Activated naive CD4-positive, alpha-beta T cell treated with anti-CD3 and anti-CD28 coated beads for 36 hours (primary cell): ENCODE data around the gene HTR1D. TPM values are rescaled to one million over a fixed set of nuclear protein-coding genes. Genes with fewer than 3 reads are reported as not detected.

Experiments used
- CTCF ChIA-PET: fragments of 350-600 bp; sonication (Branson Sonifier 250); formaldehyde crosslinking; loops from one replicate; lab custom pipeline; 2021; ENCODE audit warnings: antibody characterized with exemption; lab: Charles Lee
- DNase-seq: peaks from one replicate; pipeline ENCODE4 v3.0.0-alpha.2; 2020
- H3K27ac Mint-ChIP-seq: one replicate; pipeline ENCODE4 v1.8.0; 2021; ENCODE audit warnings: mild to moderate bottlenecking, mixed read lengths
- H3K27me3 Mint-ChIP-seq: one replicate; pipeline ENCODE4 v1.8.0; 2021; ENCODE audit warnings: low read depth, mixed read lengths
- H3K36me3 Mint-ChIP-seq: one replicate; pipeline ENCODE4 v1.8.0; 2021; ENCODE audit warnings: low read depth, mixed read lengths
- H3K4me1 Mint-ChIP-seq: one replicate; pipeline ENCODE4 v1.8.0; 2021; ENCODE audit warnings: low read depth, mixed read lengths
- H3K4me3 Mint-ChIP-seq: one replicate; pipeline ENCODE4 v1.8.0; 2021; ENCODE audit warnings: mild to moderate bottlenecking, moderate library complexity, mixed read lengths
- H3K9me3 Mint-ChIP-seq: one replicate; pipeline ENCODE4 v1.8.0; 2021; ENCODE audit warnings: mixed read lengths
- intact Hi-C: fragments of 100-400 bp; cut with micrococcal nuclease; formaldehyde crosslinking; loops from one replicate; pipeline ENCODE4 v1.15.1; 2023
- total RNA-seq, 2 experiments: library from RNA; stranded (reverse); gene quantifications; one replicate each; pipeline ENCODE4 v1.2.3, GENCODE V29; 2021

Gene HTR1D
- total RNA-seq, 2 experiments from 2014 or later: not detected

GRCh38 chr1:23166854-23167253, 50.4 kb downstream of the HTR1D start:
- Mint-ChIP-seq H3K4me3 (peak overlapping the region; percentile 78), H3K36me3 (no peaks in the 10 kb centered on the region), H3K9me3 (no peaks in the 10 kb centered on the region), H3K4me1 (peaks cover 30% of the 10 kb centered on the region), H3K27me3 (no peaks in the 10 kb centered on the region), H3K27ac (no peak overlapping the region)
- no peak for DNase-seq
- intact Hi-C loops: loop anchor here (5.0 kb wide), 1 partner anchor 145 kb away; no protein-coding TSS in a partner anchor
- CTCF ChIA-PET: interaction anchor here (1.0 to 2.2 kb wide), 5 partner anchors 10 to 68 kb away, joined by 3 to 12 read pairs (median 6); no protein-coding TSS in a partner anchor

DNA sequence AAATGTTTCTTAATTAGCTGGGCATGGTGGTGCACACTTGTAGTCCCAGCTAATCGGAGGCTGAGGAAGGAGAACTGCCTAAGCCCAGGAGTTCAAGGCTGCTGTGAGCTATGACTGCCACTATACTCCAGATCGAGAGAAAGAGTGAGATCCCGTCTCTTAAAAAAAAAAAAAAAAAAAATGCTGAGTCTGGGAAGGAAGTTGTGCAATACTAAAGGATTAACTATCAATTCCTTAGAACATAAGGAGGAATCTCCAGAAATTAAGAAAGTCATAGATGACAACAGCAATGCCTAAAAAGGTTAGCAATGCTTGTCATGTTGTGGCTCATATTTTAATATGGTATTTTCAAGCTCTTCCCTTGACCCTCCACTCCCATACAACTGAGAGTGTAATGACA, 53.9 kb downstream of the HTR1D start:
- no peak overlapping the region for H3K27ac Mint-ChIP-seq
- H3K36me3 Mint-ChIP-seq: no peaks in the 10 kb centered on the region
- H3K4me1 Mint-ChIP-seq: peaks cover 22% of the 10 kb centered on the region
- CTCF ChIA-PET: interaction anchor here (0.7 to 1.8 kb wide), 3 partner anchors 21 to 65 kb away, joined by 5 to 10 read pairs (median 6); no protein-coding TSS in a partner anchor
- no peak overlapping the region for H3K4me3 Mint-ChIP-seq
- DNase-seq: no peak
- no peaks in the 10 kb centered on the region for H3K27me3 Mint-ChIP-seq
- intact Hi-C loops: no loop called here
- H3K9me3 Mint-ChIP-seq: no peaks in the 10 kb centered on the region

- H3K36me3 Mint-ChIP-seq: no peaks in the 10 kb centered on the region
- no peaks in the 10 kb centered on the region for H3K9me3 Mint-ChIP-seq
- no peaks in the 10 kb centered on the region for H3K27me3 Mint-ChIP-seq
- no peak overlapping the region for H3K4me3 Mint-ChIP-seq
- CTCF ChIA-PET: interaction anchor here (0.6 to 1.3 kb wide), 3 partner anchors 24 to 470 kb away, joined by 3 to 5 read pairs (median 4); no protein-coding TSS in a partner anchor
- peaks cover 6% of the 10 kb centered on the region for H3K4me1 Mint-ChIP-seq
- no peak overlapping the region for H3K27ac Mint-ChIP-seq
- intact Hi-C loops: no loop called here
- DNase-seq: no peak
Observed at GRCh38 chr1:23159963-23160877, 57.1 kb downstream of the HTR1D start.

DNA sequence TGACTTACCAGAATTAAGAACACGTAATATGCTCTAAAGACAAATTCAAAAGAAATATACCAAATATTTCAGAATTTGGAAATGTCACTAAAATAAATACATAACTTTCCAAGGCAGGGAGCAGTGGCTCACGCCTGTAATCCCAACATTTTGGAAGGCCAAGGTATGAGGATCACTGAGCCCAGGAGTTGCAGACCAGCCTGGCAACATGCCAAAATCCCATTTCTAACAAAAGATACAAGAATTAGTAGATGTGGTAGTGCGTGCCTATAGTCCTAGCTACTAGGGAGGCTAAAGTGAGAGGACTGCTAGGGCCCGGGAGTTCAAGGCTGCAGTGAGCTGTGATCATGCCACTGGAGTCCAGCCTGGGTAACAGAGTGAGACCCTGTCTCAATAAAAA, 60.4 kb downstream of the HTR1D start:
- CTCF ChIA-PET: no interaction called here
- no peaks in the 10 kb centered on the region for H3K36me3 Mint-ChIP-seq
- no peaks in the 10 kb centered on the region for H3K9me3 Mint-ChIP-seq
- H3K4me3 Mint-ChIP-seq: no peak overlapping the region
- DNase-seq: no peak
- intact Hi-C loops: no loop called here
- no peaks in the 10 kb centered on the region for H3K27me3 Mint-ChIP-seq
- H3K27ac Mint-ChIP-seq: no peak overlapping the region
- H3K4me1 Mint-ChIP-seq: peaks cover 7% of the 10 kb centered on the region

GRCh38 chr1:23152966-23153684, 64.2 kb downstream of the HTR1D start:
- H3K27me3 Mint-ChIP-seq: no peaks in the 10 kb centered on the region
- H3K4me1 Mint-ChIP-seq: peaks cover 20% of the 10 kb centered on the region
- H3K36me3 Mint-ChIP-seq: no peaks in the 10 kb centered on the region
- no peak overlapping the region for H3K4me3 Mint-ChIP-seq
- no peak overlapping the region for H3K27ac Mint-ChIP-seq
- intact Hi-C loops: no loop called here
- H3K9me3 Mint-ChIP-seq: no peaks in the 10 kb centered on the region
- CTCF ChIA-PET: no interaction called here
- no peak for DNase-seq

GRCh38 chr1:23150742-23151141, 66.6 kb downstream of the HTR1D start:
- DNase-seq: no peak
- Mint-ChIP-seq H3K9me3 (no peaks in the 10 kb centered on the region), H3K36me3 (no peaks in the 10 kb centered on the region), H3K27ac (no peak overlapping the region), H3K4me1 (peaks cover 26% of the 10 kb centered on the region), H3K4me3 (no peak overlapping the region), H3K27me3 (no peaks in the 10 kb centered on the region)
- CTCF ChIA-PET: no interaction called here
- intact Hi-C loops: no loop called here

GRCh38 chr1:23150125-23150524, 67.2 kb downstream of the HTR1D start:
- Mint-ChIP-seq H3K4me3 (no peak overlapping the region), H3K27ac (no peak overlapping the region), H3K9me3 (no peaks in the 10 kb centered on the region), H3K27me3 (no peaks in the 10 kb centered on the region), H3K36me3 (no peaks in the 10 kb centered on the region), H3K4me1 (peaks cover 26% of the 10 kb centered on the region)
- DNase-seq: no peak
- CTCF ChIA-PET: interaction anchor here (1.0 kb wide), 1 partner anchor 34 kb away, joined by 6 read pairs; no protein-coding TSS in a partner anchor
- intact Hi-C loops: no loop called here

- Mint-ChIP-seq H3K36me3 (no peaks in the 10 kb centered on the region), H3K4me1 (peaks cover 24% of the 10 kb centered on the region), H3K27ac (no peak overlapping the region), H3K27me3 (no peaks in the 10 kb centered on the region), H3K4me3 (no peak overlapping the region), H3K9me3 (no peaks in the 10 kb centered on the region)
- CTCF ChIA-PET: no interaction called here
- DNase-seq: no peak
- intact Hi-C loops: loop anchor here (2.0 to 5.0 kb wide), 3 partner anchors 20 to 47 kb away; partner anchors contain the start of gene LUZP1
Observed at GRCh38 chr1:23149114-23149513, 68.2 kb downstream of the HTR1D start.

- intact Hi-C loops: loop anchor here (2.0 to 5.0 kb wide), 3 partner anchors 21 to 46 kb away; partner anchors contain the start of gene LUZP1
- Mint-ChIP-seq H3K4me1 (peaks cover 21% of the 10 kb centered on the region), H3K27me3 (no peaks in the 10 kb centered on the region), H3K36me3 (no peaks in the 10 kb centered on the region), H3K4me3 (no peak overlapping the region), H3K9me3 (no peaks in the 10 kb centered on the region), H3K27ac (peak overlapping the region; percentile 71)
- CTCF ChIA-PET: interaction anchor here (1.0 kb wide), 2 partner anchors 36 to 49 kb away, joined by 3 to 10 read pairs; no protein-coding TSS in a partner anchor
- DNase-seq: no peak
Observed at GRCh38 chr1:23148084-23148483, 69.2 kb downstream of the HTR1D start.

Other genes starting within 250 kb of the HTR1D start
- gene LACTBL1, start 244.6 kb downstream of the HTR1D start, total RNA-seq: not detected
- gene TEX46, start 201.7 kb downstream of the HTR1D start, total RNA-seq: not detected
- 10 to 100 TPM; 59.7 to 62.6 TPM for gene KDM1A, start 198.0 kb downstream of the HTR1D start, total RNA-seq
- 10 to 100 TPM; 12.6 to 13.7 TPM for gene LUZP1, start 48.6 kb downstream of the HTR1D start, total RNA-seq
- 100 to 1,000 TPM; 203 to 208 TPM for gene HNRNPR, start 126.8 kb upstream of the HTR1D start, total RNA-seq
- 1 to 10 TPM; 3.3 to 3.5 TPM for gene ZNF436, start 152.3 kb upstream of the HTR1D start, total RNA-seq
- gene TCEA3, start 207.2 kb upstream of the HTR1D start, total RNA-seq: 10 to 100 TPM; 13.7 to 15.3 TPM